IMR-90 (cell line): ENCODE measurements around the gene ORAI1. TPM values are rescaled to one million over a fixed set of nuclear protein-coding genes. Genes with fewer than 3 reads are reported as not detected.

Source experiments
- ATAC-seq: fragments of 200-7000 bp; cut with Tn5 transposase; 2 replicates; pipeline ENCODE4 v1.9.1; 2020; ENCODE audit warnings: low read depth, mild to moderate bottlenecking, moderate library complexity
- BruUV-seq: library from RNA; stranded (reverse); fragments of 400-500 nt; replicated peaks from 2 replicates; lab custom pipeline; 2021; lab: Mats Ljungman, UMichigan
- CTCF ChIA-PET: fragments of 300-600 bp; formaldehyde crosslinking; extraction: SDS; loops from one replicate; lab custom pipeline; 2021; ENCODE audit warnings: antibody characterized with exemption; lab: Yijun Ruan, JAX
- POLR2A ChIA-PET: fragments of 300-600 bp; sonication (Branson Sonifier 250); formaldehyde crosslinking; loops from one replicate; lab custom pipeline; 2022; ENCODE audit warnings: antibody characterized with exemption; ENCODE audit not compliant: unreplicated experiment; lab: Charles Lee
- DNase-seq: peaks from one replicate; pipeline ENCODE4 v3.0.0; 2013
- H2AFZ ChIP-seq: replicated peaks from 2 replicates; pipeline ENCODE3; 2013; ENCODE audit warnings: low read length, mild to moderate bottlenecking; ENCODE audit not compliant: poor library complexity
- H2AK5ac ChIP-seq: 2 replicates; pipeline ENCODE4 v1.6.1; 2013; ENCODE audit warnings: low read depth, low read length, inconsistent platforms
- H2AK9ac ChIP-seq: replicated peaks from 2 replicates; pipeline ENCODE3; 2013; ENCODE audit warnings: mild to moderate bottlenecking, low read depth, low read length, moderate library complexity; ENCODE audit not compliant: poor library complexity
- H2BK120ac ChIP-seq: 2 replicates; pipeline ENCODE4 v1.6.1; 2013; ENCODE audit warnings: low read depth, low read length, inconsistent platforms
- H2BK15ac ChIP-seq: 3 replicates; pipeline ENCODE4 v1.6.1; 2013; ENCODE audit warnings: low read depth, low read length, inconsistent platforms
- H2BK20ac ChIP-seq: 2 replicates; pipeline ENCODE4 v1.6.1; 2013; ENCODE audit warnings: low read depth, mild to moderate bottlenecking, inconsistent platforms, low read length, moderate library complexity
- H2BK5ac ChIP-seq: 2 replicates; pipeline ENCODE4 v1.6.1; 2013; ENCODE audit warnings: mild to moderate bottlenecking, low read depth, low read length, inconsistent platforms; ENCODE audit not compliant: poor library complexity, severe bottlenecking
- H3K14ac ChIP-seq: replicated peaks from 2 replicates; pipeline ENCODE4 v1.6.1; 2013; ENCODE audit warnings: low read depth, low read length, inconsistent platforms
- H3K18ac ChIP-seq: 2 replicates; pipeline ENCODE4 v1.6.1; 2013; ENCODE audit warnings: low read depth, low read length, control low read depth
- H3K23ac ChIP-seq: 2 replicates; pipeline ENCODE4 v1.6.1; 2013; ENCODE audit warnings: low read depth, low read length, inconsistent platforms
- H3K27ac ChIP-seq: 2 replicates; pipeline ENCODE4 v1.5.1; 2013; ENCODE audit warnings: mild to moderate bottlenecking, control low read depth, low read length; ENCODE audit not compliant: insufficient read depth
- H3K27me3 ChIP-seq: 2 replicates; pipeline ENCODE4 v1.6.1; 2013; ENCODE audit warnings: low read length; ENCODE audit not compliant: control insufficient read depth, insufficient read depth
- H3K36me3 ChIP-seq: 2 replicates; pipeline ENCODE4 v1.6.1; 2013; ENCODE audit warnings: low read length, mixed read lengths; ENCODE audit not compliant: control insufficient read depth, insufficient read depth
- H3K4ac ChIP-seq: 2 replicates; pipeline ENCODE4 v1.6.1; 2013; ENCODE audit warnings: low read depth, low read length, inconsistent platforms
- H3K4me1 ChIP-seq: 2 replicates; pipeline ENCODE4 v1.6.1; 2013; ENCODE audit warnings: low read length, mixed read lengths; ENCODE audit not compliant: control insufficient read depth, insufficient read depth
- H3K4me2 ChIP-seq: 2 replicates; pipeline ENCODE4 v1.6.1; 2013; ENCODE audit warnings: low read depth, mild to moderate bottlenecking, control low read depth, low read length, moderate library complexity
- H3K4me3 ChIP-seq: 2 replicates; pipeline ENCODE4 v1.5.1; 2013; ENCODE audit warnings: low read depth, mild to moderate bottlenecking, control low read depth, low read length, moderate library complexity; ENCODE audit not compliant: insufficient read depth
- H3K56ac ChIP-seq: 2 replicates; pipeline ENCODE4 v1.6.1; 2013; ENCODE audit warnings: low read length, inconsistent platforms; ENCODE audit not compliant: insufficient read depth; ENCODE audit errors: extremely low read depth
- H3K79me1 ChIP-seq, 2 experiments: 2 replicates each; pipeline ENCODE4 v1.6.1; 2013; ENCODE audit warnings: low read length in 2 of 2, inconsistent platforms in 1 of 2, low read depth in 1 of 2
- H3K9ac ChIP-seq: 2 replicates; pipeline ENCODE4 v1.6.1; 2013; ENCODE audit warnings: low read depth, low read length, control low read depth
- H3K9me1 ChIP-seq: 2 replicates; pipeline ENCODE4 v1.6.1; 2013; ENCODE audit warnings: low read length, inconsistent platforms; ENCODE audit not compliant: insufficient read depth
- H3K9me3 ChIP-seq: 2 replicates; pipeline ENCODE4 v1.6.1; 2013; ENCODE audit warnings: low read length; ENCODE audit not compliant: control insufficient read depth, insufficient read depth
- H4K20me1 ChIP-seq: 2 replicates; pipeline ENCODE4 v1.6.1; 2013; ENCODE audit warnings: low read length, inconsistent platforms; ENCODE audit not compliant: insufficient read depth
- H4K5ac ChIP-seq: 2 replicates; pipeline ENCODE4 v1.6.1; 2013; ENCODE audit warnings: mild to moderate bottlenecking, low read depth, low read length, control low read depth
- H4K8ac ChIP-seq, 2 experiments: 2 replicates each; pipeline ENCODE4 v1.6.1; 2013; ENCODE audit warnings: low read depth in 2 of 2, low read length in 2 of 2, control low read depth in 1 of 2, inconsistent platforms in 1 of 2
- H4K91ac ChIP-seq: 2 replicates; pipeline ENCODE4 v1.6.1; 2013; ENCODE audit warnings: low read depth, low read length, inconsistent platforms; ENCODE audit not compliant: insufficient read depth
- BHLHE40 ChIP-seq: fragments of 150-350 bp; IDR thresholded peaks from 2 replicates; pipeline ENCODE4 v1.6.1; 2016; ENCODE audit warnings: mild to moderate bottlenecking, low read depth, low read length
- CEBPB ChIP-seq: IDR thresholded peaks from 2 replicates; pipeline ENCODE4 v1.6.1; 2012; ENCODE audit warnings: low read depth, low read length, improper control_type of control experiment
- CHD1 ChIP-seq: IDR thresholded peaks from 2 replicates; pipeline ENCODE4 v1.6.1; 2012; ENCODE audit warnings: low read depth, low read length, improper control_type of control experiment
- CTCF ChIP-seq: conservative IDR thresholded peaks from 2 replicates; pipeline ENCODE4 v1.5.1; 2012; ENCODE audit warnings: mild to moderate bottlenecking, low read depth, low read length, improper control_type of control experiment
- ELK1 ChIP-seq: fragments of 150-350 bp; IDR thresholded peaks from 2 replicates; pipeline ENCODE4 v1.6.1; 2016; ENCODE audit warnings: low read depth, mild to moderate bottlenecking, low read length, moderate library complexity, borderline replicate concordance
- FOS ChIP-seq: fragments of 150-350 bp; IDR thresholded peaks from 2 replicates; pipeline ENCODE4 v1.6.1; 2016; ENCODE audit warnings: low read depth, low read length
- MAFK ChIP-seq: IDR thresholded peaks from 2 replicates; pipeline ENCODE4 v1.6.1; 2012; ENCODE audit warnings: low read depth, low read length, improper control_type of control experiment
- MAZ ChIP-seq: IDR thresholded peaks from 2 replicates; pipeline ENCODE4 v1.6.1; 2012; ENCODE audit warnings: low read depth, mild to moderate bottlenecking, low read length, improper control_type of control experiment, moderate library complexity, borderline replicate concordance
- MXI1 ChIP-seq: IDR thresholded peaks from 2 replicates; pipeline ENCODE4 v1.6.1; 2012; ENCODE audit warnings: low read depth, mild to moderate bottlenecking, low read length, moderate library complexity, borderline replicate concordance
- NFE2L2 ChIP-seq: fragments of 150-350 bp; IDR thresholded peaks from 2 replicates; pipeline ENCODE4 v1.6.1; 2016; ENCODE audit warnings: low read depth, mild to moderate bottlenecking, low read length
- POLR2A ChIP-seq: IDR thresholded peaks from 2 replicates; pipeline ENCODE4 v1.6.1; 2012; ENCODE audit warnings: mild to moderate bottlenecking, low read depth, low read length
- RAD21 ChIP-seq: IDR thresholded peaks from 2 replicates; pipeline ENCODE4 v1.6.1; 2012; ENCODE audit warnings: low read length, improper control_type of control experiment
- RCOR1 ChIP-seq: IDR thresholded peaks from 2 replicates; pipeline ENCODE4 v1.6.1; 2012; ENCODE audit warnings: mild to moderate bottlenecking, low read length, improper control_type of control experiment; ENCODE audit not compliant: insufficient replicate concordance
- RFX5 ChIP-seq: IDR thresholded peaks from 2 replicates; pipeline ENCODE4 v1.8.0; 2012; ENCODE audit warnings: low read depth, mild to moderate bottlenecking, low read length, moderate library complexity
- SMC3 ChIP-seq: fragments of 150-350 bp; IDR thresholded peaks from 2 replicates; pipeline ENCODE4 v1.6.1; 2016; ENCODE audit warnings: low read depth, mild to moderate bottlenecking, antibody characterized with exemption, low read length, moderate library complexity
- WGBS, 2 experiments: methylation state at CpG; one replicate each; pipeline versions ENCODE4 v1.1.5 to v1.1.7; 2013; ENCODE audit warnings: missing lambda C conversion rate in 2 of 2; ENCODE audit not compliant: insufficient read length in 1 of 2; ENCODE audit errors: extremely low coverage in 2 of 2; 5-methylcytosine and 5-hydroxymethylcytosine counted together
- dilution Hi-C: fragments of 300-500 bp; cut with HindIII; formaldehyde crosslinking; loops from one replicate; pipeline ENCODE4 v1.14.3; 2018; ENCODE audit warnings: low sequenced_read_pairs; ENCODE audit not compliant: unreplicated experiment
- in situ Hi-C: fragments of 300-500 bp; cut with MboI; formaldehyde crosslinking; loops from 3 replicates; pipeline ENCODE4 v1.14.3; 2019; ENCODE audit warnings: low sequenced_read_pairs, inconsistent platforms, mixed read lengths
- intact Hi-C: fragments of 100-400 bp; cut with micrococcal nuclease; formaldehyde crosslinking; loops from 2 replicates; pipeline ENCODE4 v1.10.0; 2022
- polyA plus RNA-seq, 3 experiments: library from polyadenylated mRNA; depleted of rRNA; stranded (reverse); fragments of >200 nt; gene quantifications; 2 replicates each; pipeline ENCODE4 v1.2.3, GENCODE V29; 2012; ENCODE audit warnings: low replicate concordance in 1 of 3
- total RNA-seq: library from RNA; depleted of rRNA; stranded (reverse); fragments of >200 nt; gene quantifications from 2 replicates; pipeline ENCODE4 v1.2.3, GENCODE V29; 2012
- TF ChIP-seq, protein P1 (sequence below): fragments of 150-350 bp; IDR thresholded peaks from 2 replicates; pipeline ENCODE4 v1.6.1; 2017; ENCODE audit warnings: mild to moderate bottlenecking, antibody characterized with exemption, low read length, low read depth

Gene ORAI1
- total and polyA plus RNA-seq, 2 of the 4 experiments (the other 2 are of a cell fraction), result 3.9 to 22.7 TPM

DNA sequence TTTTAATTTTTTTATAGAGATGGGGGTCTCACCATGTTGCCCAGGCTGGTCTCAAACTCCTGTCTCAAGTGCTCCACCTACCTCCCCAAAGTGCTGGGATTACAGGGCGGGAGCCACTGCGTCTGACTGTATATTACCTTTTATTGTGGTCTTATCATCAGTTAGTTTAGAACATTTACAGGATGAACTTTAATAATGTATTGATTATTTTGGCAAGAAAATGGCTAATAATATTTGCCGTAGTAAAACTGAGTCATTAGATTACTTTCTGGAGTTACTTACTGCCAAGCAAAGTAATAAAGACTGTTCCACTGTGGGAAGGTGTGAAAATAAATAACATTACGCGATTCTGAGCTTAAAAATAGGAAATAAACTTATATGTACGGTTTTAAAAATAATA is 23.6 kb upstream of the ORAI1 start:
- 94 to 100% methylated on average over 1 to 3 of the region's 6 CpGs for WGBS, 2 experiments
- H3K9me1 ChIP-seq, result no peaks in the 10 kb centered on the region
- no peak overlapping the region for H2BK120ac ChIP-seq
- H3K9me3 ChIP-seq, result no peaks in the 10 kb centered on the region
- no peak for DNase-seq
- no peak overlapping the region for H4K91ac ChIP-seq
- no peaks in the 10 kb centered on the region for H3K36me3 ChIP-seq
- no peaks in the 10 kb centered on the region for H4K20me1 ChIP-seq
- H3K4me1 ChIP-seq, result no peaks in the 10 kb centered on the region
- dilution Hi-C loops, result no loop called here
- ChIA-PET POLR2A (no interaction called here), CTCF (no interaction called here)
- no peak overlapping the region for H2BK20ac ChIP-seq
- TF ChIP-seq RFX5, result no peak
- TF ChIP-seq POLR2A, result no peak
- TF ChIP-seq MAFK, result no peak
- TF ChIP-seq RAD21, result no peak
- TF ChIP-seq CTCF, result no peak
- TF ChIP-seq SMC3, result no peak
- TF ChIP-seq MAZ, result no peak
- no peak for TF ChIP-seq BHLHE40
- no peak for TF ChIP-seq MXI1
- no peak for TF ChIP-seq FOS
- TF ChIP-seq RCOR1, result no peak
- no peak for TF ChIP-seq CEBPB
- TF ChIP-seq ELK1, result no peak
- TF ChIP-seq NFE2L2, result no peak
- TF ChIP-seq, protein P1, sequence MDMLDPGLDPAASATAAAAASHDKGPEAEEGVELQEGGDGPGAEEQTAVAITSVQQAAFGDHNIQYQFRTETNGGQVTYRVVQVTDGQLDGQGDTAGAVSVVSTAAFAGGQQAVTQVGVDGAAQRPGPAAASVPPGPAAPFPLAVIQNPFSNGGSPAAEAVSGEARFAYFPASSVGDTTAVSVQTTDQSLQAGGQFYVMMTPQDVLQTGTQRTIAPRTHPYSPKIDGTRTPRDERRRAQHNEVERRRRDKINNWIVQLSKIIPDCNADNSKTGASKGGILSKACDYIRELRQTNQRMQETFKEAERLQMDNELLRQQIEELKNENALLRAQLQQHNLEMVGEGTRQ, result no peak
- no peak for TF ChIP-seq CHD1
- H3K9ac ChIP-seq, result no peak overlapping the region
- no peak for ATAC-seq
- H3K27ac ChIP-seq, result no peak overlapping the region
- no peak overlapping the region for H3K18ac ChIP-seq
- BruUV-seq, result no TSS peak
- H3K4me2 ChIP-seq, result no peak overlapping the region
- no peak overlapping the region for H3K23ac ChIP-seq
- in situ Hi-C loops, result no loop called here
- H3K4me3 ChIP-seq, result no peak overlapping the region
- H3K79me1 ChIP-seq, result no peaks in the 10 kb centered on the region
- H3K56ac ChIP-seq, result no peak overlapping the region
- intact Hi-C loops, result no loop called here
- no peaks in the 10 kb centered on the region for H3K27me3 ChIP-seq
- no peak overlapping the region for H3K4ac ChIP-seq
- no peak overlapping the region for H4K5ac ChIP-seq
- H2AFZ ChIP-seq, result no peak overlapping the region
- no peak overlapping the region for H3K14ac ChIP-seq
- no peak overlapping the region for H4K8ac ChIP-seq
- H2BK5ac ChIP-seq, result no peak overlapping the region
- H2BK15ac ChIP-seq, result no peak overlapping the region
- H2AK5ac ChIP-seq, result no peak overlapping the region
- H2AK9ac ChIP-seq, result no peak overlapping the region
